Thyroid gland (tissue), 4 donors: ENCODE measurements around the gene CCDC158.

Experiments
- CTCF ChIP-seq, 6 experiments: fragments of 200-600 bp in 3 of 6; fragments of 450-650 bp in 3 of 6; sonication (generic) in 3 of 6; IDR thresholded peaks; one replicate each; pipeline ENCODE4 v1.5.1; 2016 to 2019; ENCODE audit warnings: antibody characterized with exemption in 6 of 6, mild to moderate bottlenecking in 2 of 6, inconsistent platforms in 1 of 6, moderate library complexity in 1 of 6
- POLR2A ChIP-seq, 2 donors: fragments of 450-650 bp; IDR thresholded peaks; one replicate each; pipeline ENCODE4 v1.6.1; 2017; ENCODE audit warnings: antibody characterized with exemption in 2 of 2, mild to moderate bottlenecking in 2 of 2, moderate library complexity in 1 of 2

GRCh38 chr4:76442807-76443206 is 21.9 kb upstream of the CCDC158 start:
- TF ChIP-seq CTCF (IDR thresholded peaks at IDR 0.05) (no peak), POLR2A (IDR thresholded peaks at IDR 0.05) (no peak)
